ENCODE measurements around the gene QDPR. TPM values are rescaled to one million over a fixed set of nuclear protein-coding genes. Genes with fewer than 3 reads are reported as not detected.
"Not testable (repeated sequence)": the region's sequence is repeated elsewhere in the genome, so short reads cannot be mapped to it uniquely, and the experiment has no call there.

QDPR gene
- polyA plus RNA-seq, 10 donors, result 54.5 to 109 (median 90.2) TPM

- DNase-seq, result no peak
Observed at GRCh38 chr4:17492876-17493275, 19.0 kb downstream of the QDPR start.

GRCh38 chr4:17492058-17492741 is 19.7 kb downstream of the QDPR start:
- peak; percentile 22 to 43 (median 43) for DNase-seq

GRCh38 chr4:17491196-17491595 is 20.7 kb downstream of the QDPR start:
- peak; percentile 20 to 53 (median 22) for DNase-seq

GRCh38 chr4:17490575-17491059 is 21.3 kb downstream of the QDPR start:
- no peak for DNase-seq

GRCh38 chr4:17489721-17490120 is 22.2 kb downstream of the QDPR start:
- DNase-seq, result no peak

GRCh38 chr4:17489123-17489522 is 22.8 kb downstream of the QDPR start:
- DNase-seq, result no peak

GRCh38 chr4:17482716-17483115 is 29.2 kb downstream of the QDPR start:
- no peak for DNase-seq

- no peak for DNase-seq
Observed at GRCh38 chr4:17480955-17481354, 30.9 kb downstream of the QDPR start.

GRCh38 chr4:17480210-17480927 is 31.5 kb downstream of the QDPR start:
- no peak for DNase-seq

GRCh38 chr4:17477774-17478472 is 34.0 kb downstream of the QDPR start:
- no peak for DNase-seq

- no peak for DNase-seq
Observed at GRCh38 chr4:17476853-17477252, 35.0 kb downstream of the QDPR start.

GRCh38 chr4:17475481-17475880 is 36.4 kb downstream of the QDPR start:
- DNase-seq, result no peak

GRCh38 chr4:17469931-17470674 is 41.8 kb downstream of the QDPR start:
- no peak for DNase-seq

GRCh38 chr4:17468619-17469221 is 43.2 kb downstream of the QDPR start:
- peak; percentile 43 to 81 (median 64) for DNase-seq

GRCh38 chr4:17463606-17464005 is 48.3 kb downstream of the QDPR start:
- DNase-seq, result no peak

- DNase-seq, result no peak
Observed at GRCh38 chr4:17450269-17450804, 61.6 kb downstream of the QDPR start.

- DNase-seq, result peak in 2 of 3 donors; percentile 14 to 58
Observed at GRCh38 chr4:17448689-17449088, 63.2 kb downstream of the QDPR start.

GRCh38 chr4:17447675-17448298 is 64.1 kb downstream of the QDPR start:
- DNase-seq, result peak; percentile 48 to 76 (median 58)

- DNase-seq, result peak in 1 of 3 donors; percentile 25
Observed at GRCh38 chr4:17447056-17447455, 64.8 kb downstream of the QDPR start.

- not testable (repeated sequence) for DNase-seq
Observed at GRCh38 chr4:17442477-17442876, 69.4 kb downstream of the QDPR start.

- no peak for DNase-seq
Observed at GRCh38 chr4:17437396-17437795, 74.5 kb downstream of the QDPR start.

Measured in muscle of back (tissue), 11 donors.